GM18520 (cell line): ENCODE measurements around the gene COLEC12.

ENCODE experiments used
- ATAC-seq: cut with Tn5 transposase; IDR thresholded peaks from one replicate; pipeline ENCODE4 v1.9.1; 2021; ENCODE audit not compliant: unreplicated experiment

COLEC12 gene

GRCh38 chr18:364256-364826, 136.2 kb downstream of the COLEC12 start:
- ATAC-seq: no peak

- ATAC-seq: no peak
Observed at GRCh38 chr18:363301-364085, 137.0 kb downstream of the COLEC12 start.

- ATAC-seq: no peak
Observed at GRCh38 chr18:362311-363290, 137.9 kb downstream of the COLEC12 start.

- ATAC-seq: no peak
Observed at GRCh38 chr18:361941-362310, 138.6 kb downstream of the COLEC12 start.

- ATAC-seq: no peak
Observed at GRCh38 chr18:361100-361732, 139.3 kb downstream of the COLEC12 start.

- no peak for ATAC-seq
Observed at GRCh38 chr18:360676-361075, 139.8 kb downstream of the COLEC12 start.

GRCh38 chr18:356778-357177, 143.7 kb downstream of the COLEC12 start:
- no peak for ATAC-seq

GRCh38 chr18:355678-356077, 144.8 kb downstream of the COLEC12 start:
- no peak for ATAC-seq

- ATAC-seq: no peak
Observed at GRCh38 chr18:354471-354870, 146.0 kb downstream of the COLEC12 start.

GRCh38 chr18:354003-354402, 146.5 kb downstream of the COLEC12 start:
- no peak for ATAC-seq

GRCh38 chr18:352438-352837, 148.1 kb downstream of the COLEC12 start:
- no peak for ATAC-seq

- no peak for ATAC-seq
Observed at GRCh38 chr18:350953-351572, 149.4 kb downstream of the COLEC12 start.

- ATAC-seq: no peak
Observed at GRCh38 chr18:346600-346999, 153.9 kb downstream of the COLEC12 start.

GRCh38 chr18:341102-341501, 159.4 kb downstream of the COLEC12 start:
- no peak for ATAC-seq

GRCh38 chr18:340044-340443, 160.5 kb downstream of the COLEC12 start:
- no peak for ATAC-seq

GRCh38 chr18:339200-339599, 161.3 kb downstream of the COLEC12 start:
- ATAC-seq: no peak

- no peak for ATAC-seq
Observed at GRCh38 chr18:336713-337112, 163.8 kb downstream of the COLEC12 start.

GRCh38 chr18:335733-336132, 164.8 kb downstream of the COLEC12 start:
- no peak for ATAC-seq

GRCh38 chr18:334575-335132, 165.8 kb downstream of the COLEC12 start:
- no peak for ATAC-seq

GRCh38 chr18:332721-333510, 167.6 kb downstream of the COLEC12 start:
- no peak for ATAC-seq
